HL-60 (cell line): Measurements from ENCODE around the gene MMUT.
A peak's percentile ranks its signal among the peaks of the same experiment; 100 is the strongest.

Experiments
- DNase-seq, 2 experiments: peaks; one replicate each; pipeline ENCODE4 v3.0.0-alpha.2; 2010 to 2020; ENCODE audit warnings: low read depth in 1 of 2, low spot score in 1 of 2
- H3K27ac ChIP-seq: fragments of 250-450 bp; sonication (Bioruptor Pico); replicated peaks from 2 replicates; pipeline ENCODE4 v1.5.1; 2020; ENCODE audit warnings: mild to moderate bottlenecking, moderate library complexity
- H3K27me3 ChIP-seq: fragments of 250-450 bp; sonication (Bioruptor Pico); 2 replicates; pipeline ENCODE4 v1.5.1; 2021; ENCODE audit warnings: mild to moderate bottlenecking, moderate library complexity; ENCODE audit not compliant: insufficient read depth, poor library complexity, severe bottlenecking
- H3K4me3 ChIP-seq: replicated peaks from 2 replicates; pipeline ENCODE4 v1.5.1; 2011; ENCODE audit warnings: mild to moderate bottlenecking, control low read depth, low read length; ENCODE audit not compliant: insufficient read depth
- CTCF ChIP-seq: IDR thresholded peaks from one replicate; pipeline ENCODE4 v1.5.1; 2011; ENCODE audit warnings: low read length, control low read depth, inconsistent platforms; ENCODE audit not compliant: insufficient read depth
- GABPA ChIP-seq: IDR thresholded peaks from 2 replicates; pipeline ENCODE4 v1.6.1; 2012; ENCODE audit warnings: low read depth
- POLR2AphosphoS5 ChIP-seq: IDR thresholded peaks from 2 replicates; pipeline ENCODE4 v1.6.1; 2012; ENCODE audit warnings: low read depth
- REST ChIP-seq: IDR thresholded peaks from 2 replicates; pipeline ENCODE4 v1.6.1; 2012; ENCODE audit warnings: low read depth; ENCODE audit not compliant: insufficient replicate concordance
- SPI1 ChIP-seq: IDR thresholded peaks from 2 replicates; pipeline ENCODE4 v1.6.1; 2012; ENCODE audit warnings: low read depth, mild to moderate bottlenecking, borderline replicate concordance

The MMUT gene

GRCh38 chr6:49468042-49468441, 5.0 kb upstream of the MMUT start:
- DNase-seq = no peak
- Histone ChIP-seq H3K27ac (no peak overlapping the region), H3K27me3 (no peaks in the 10 kb centered on the region), H3K4me3 (no peak overlapping the region)
- no peak for TF ChIP-seq REST
- TF ChIP-seq GABPA = no peak
- no peak for TF ChIP-seq POLR2AphosphoS5
- TF ChIP-seq CTCF = no peak
- no peak for TF ChIP-seq SPI1

GRCh38 chr6:49464691-49465090, 1.6 kb upstream of the MMUT start:
- no peak overlapping the region; the same call in none of the 2 replicates for H3K27ac ChIP-seq
- TF ChIP-seq CTCF (no peak), POLR2AphosphoS5 (no peak), SPI1 (no peak), REST (no peak), GABPA (no peak)
- H3K27me3 ChIP-seq = no peaks in the 10 kb centered on the region
- no peak for DNase-seq
- no peak overlapping the region for H3K4me3 ChIP-seq

GRCh38 chr6:49463612-49463967, 537 bp upstream of the MMUT start:
- Histone ChIP-seq H3K27ac (peak overlapping the region; percentile 82), H3K27me3 (no peaks in the 10 kb centered on the region), H3K4me3 (peak overlapping the region; percentile 93)
- TF ChIP-seq CTCF (no peak), SPI1 (no peak), GABPA (no peak), POLR2AphosphoS5 (no peak), REST (no peak)
- DNase-seq = no peak
